Activated CD4-positive, alpha-beta T cell treated with anti-CD3 and anti-CD28 coated beads, Interleukin-2, amount 10 ng/mL, durations not matched to agents 24 days and 14 days (primary cell): ENCODE results near the gene SHANK3. TPM values are rescaled to one million over a fixed set of nuclear protein-coding genes. Genes with fewer than 3 reads are reported as not detected.

Experiments used
- DNase-seq: peaks from one replicate; pipeline ENCODE4 v3.0.0; 2022
- H3K27ac Mint-ChIP-seq: one replicate; pipeline ENCODE4 v1.8.0; 2022; ENCODE audit warnings: mild to moderate bottlenecking, mixed read lengths
- H3K27me3 Mint-ChIP-seq: one replicate; pipeline ENCODE4 v1.8.0; 2022; ENCODE audit warnings: mixed read lengths
- H3K36me3 Mint-ChIP-seq: one replicate; pipeline ENCODE4 v1.8.0; 2022; ENCODE audit warnings: low read depth, mild to moderate bottlenecking, mixed read lengths
- H3K4me1 Mint-ChIP-seq: one replicate; pipeline ENCODE4 v1.8.0; 2021; ENCODE audit warnings: mixed read lengths
- H3K4me3 Mint-ChIP-seq: one replicate; pipeline ENCODE4 v1.8.0; 2022; ENCODE audit warnings: mild to moderate bottlenecking, moderate library complexity, mixed read lengths
- H3K9me3 Mint-ChIP-seq: one replicate; pipeline ENCODE4 v1.8.0; 2021; ENCODE audit warnings: mixed read lengths
- intact Hi-C: fragments of 100-400 bp; cut with micrococcal nuclease; formaldehyde crosslinking; loops from one replicate; pipeline ENCODE4 v1.15.1; 2023
- total RNA-seq: library from RNA; stranded (reverse); gene quantifications from 2 replicates; pipeline ENCODE4 v1.2.3, GENCODE V29; 2022

The SHANK3 gene
- total RNA-seq, 1 donor from 2014 or later = 0.21 TPM

- H3K4me1 Mint-ChIP-seq = no peaks in the 10 kb centered on the region
- H3K9me3 Mint-ChIP-seq = peaks cover 6% of the 10 kb centered on the region
- H3K36me3 Mint-ChIP-seq = no peaks in the 10 kb centered on the region
- no peak overlapping the region for H3K27ac Mint-ChIP-seq
- H3K4me3 Mint-ChIP-seq = no peak overlapping the region
- peaks cover 20% of the 10 kb centered on the region for H3K27me3 Mint-ChIP-seq
- DNase-seq = no peak
- intact Hi-C loops = no loop called here
These were observed 5.6 kb downstream of the SHANK3 start for GRCh38 chr22:50678218-50678650.

- intact Hi-C loops = no loop called here
- no peaks in the 10 kb centered on the region for H3K4me1 Mint-ChIP-seq
- H3K27ac Mint-ChIP-seq = no peak overlapping the region
- H3K9me3 Mint-ChIP-seq = peaks cover 7% of the 10 kb centered on the region
- no peaks in the 10 kb centered on the region for H3K36me3 Mint-ChIP-seq
- peaks cover 16% of the 10 kb centered on the region for H3K27me3 Mint-ChIP-seq
- no peak overlapping the region for H3K4me3 Mint-ChIP-seq
- no peak for DNase-seq
These were observed 6.3 kb downstream of the SHANK3 start for GRCh38 chr22:50678651-50679521.

- H3K27me3 Mint-ChIP-seq = no peaks in the 10 kb centered on the region
- intact Hi-C loops = no loop called here
- H3K4me1 Mint-ChIP-seq = no peaks in the 10 kb centered on the region
- H3K36me3 Mint-ChIP-seq = no peaks in the 10 kb centered on the region
- DNase-seq = no peak
- no peak overlapping the region for H3K27ac Mint-ChIP-seq
- peaks cover 7% of the 10 kb centered on the region for H3K9me3 Mint-ChIP-seq
- no peak overlapping the region for H3K4me3 Mint-ChIP-seq
These were observed 10.7 kb downstream of the SHANK3 start for GRCh38 chr22:50683086-50683993.

- intact Hi-C loops = no loop called here
- H3K36me3 Mint-ChIP-seq = no peaks in the 10 kb centered on the region
- H3K27me3 Mint-ChIP-seq = no peaks in the 10 kb centered on the region
- no peak overlapping the region for H3K27ac Mint-ChIP-seq
- H3K4me1 Mint-ChIP-seq = no peaks in the 10 kb centered on the region
- no peak overlapping the region for H3K4me3 Mint-ChIP-seq
- DNase-seq = no peak
- H3K9me3 Mint-ChIP-seq = peaks cover 7% of the 10 kb centered on the region
These were observed 11.4 kb downstream of the SHANK3 start for GRCh38 chr22:50683994-50684371.

- H3K4me1 Mint-ChIP-seq = no peaks in the 10 kb centered on the region
- H3K27ac Mint-ChIP-seq = no peak overlapping the region
- peaks cover 1% of the 10 kb centered on the region for H3K27me3 Mint-ChIP-seq
- peaks cover 7% of the 10 kb centered on the region for H3K9me3 Mint-ChIP-seq
- no peak overlapping the region for H3K4me3 Mint-ChIP-seq
- no peaks in the 10 kb centered on the region for H3K36me3 Mint-ChIP-seq
- no peak for DNase-seq
- intact Hi-C loops = no loop called here
These were observed 11.9 kb downstream of the SHANK3 start for GRCh38 chr22:50684501-50684900.

- H3K27me3 Mint-ChIP-seq = peaks cover 5% of the 10 kb centered on the region
- no peaks in the 10 kb centered on the region for H3K36me3 Mint-ChIP-seq
- no peaks in the 10 kb centered on the region for H3K4me1 Mint-ChIP-seq
- intact Hi-C loops = no loop called here
- no peak overlapping the region for H3K27ac Mint-ChIP-seq
- no peak for DNase-seq
- peaks cover 7% of the 10 kb centered on the region for H3K9me3 Mint-ChIP-seq
- H3K4me3 Mint-ChIP-seq = no peak overlapping the region
These were observed 12.4 kb downstream of the SHANK3 start for GRCh38 chr22:50684986-50685385.

GRCh38 chr22:50686794-50687193 lies 14.2 kb downstream of the SHANK3 start:
- intact Hi-C loops = no loop called here
- H3K9me3 Mint-ChIP-seq = peaks cover 7% of the 10 kb centered on the region
- H3K27me3 Mint-ChIP-seq = peaks cover 14% of the 10 kb centered on the region
- DNase-seq = no peak
- no peak overlapping the region for H3K27ac Mint-ChIP-seq
- H3K36me3 Mint-ChIP-seq = no peaks in the 10 kb centered on the region
- peaks cover 5% of the 10 kb centered on the region for H3K4me1 Mint-ChIP-seq
- no peak overlapping the region for H3K4me3 Mint-ChIP-seq

- no peaks in the 10 kb centered on the region for H3K36me3 Mint-ChIP-seq
- peaks cover 5% of the 10 kb centered on the region for H3K9me3 Mint-ChIP-seq
- DNase-seq = no peak
- H3K27ac Mint-ChIP-seq = no peak overlapping the region
- no peak overlapping the region for H3K4me3 Mint-ChIP-seq
- peaks cover 17% of the 10 kb centered on the region for H3K27me3 Mint-ChIP-seq
- peaks cover 7% of the 10 kb centered on the region for H3K4me1 Mint-ChIP-seq
- intact Hi-C loops = no loop called here
These were observed 15.2 kb downstream of the SHANK3 start for GRCh38 chr22:50687829-50688228.

GRCh38 chr22:50688448-50688847 lies 15.8 kb downstream of the SHANK3 start:
- DNase-seq = no peak
- peaks cover 17% of the 10 kb centered on the region for H3K27me3 Mint-ChIP-seq
- H3K27ac Mint-ChIP-seq = no peak overlapping the region
- intact Hi-C loops = no loop called here
- H3K9me3 Mint-ChIP-seq = no peaks in the 10 kb centered on the region
- no peaks in the 10 kb centered on the region for H3K36me3 Mint-ChIP-seq
- peaks cover 7% of the 10 kb centered on the region for H3K4me1 Mint-ChIP-seq
- no peak overlapping the region for H3K4me3 Mint-ChIP-seq

- H3K4me3 Mint-ChIP-seq = no peak overlapping the region
- H3K27ac Mint-ChIP-seq = no peak overlapping the region
- peak; percentile 84 for DNase-seq
- H3K9me3 Mint-ChIP-seq = no peaks in the 10 kb centered on the region
- peaks cover 8% of the 10 kb centered on the region for H3K4me1 Mint-ChIP-seq
- no peaks in the 10 kb centered on the region for H3K36me3 Mint-ChIP-seq
- H3K27me3 Mint-ChIP-seq = peaks cover 19% of the 10 kb centered on the region
- intact Hi-C loops = loop anchor here (5.0 kb wide), 3 partner anchors 64 to 439 kb away; partner anchors contain the start of genes ARSA and HDAC10
These were observed 18.9 kb downstream of the SHANK3 start for GRCh38 chr22:50691521-50691920.

- Mint-ChIP-seq H3K36me3 (no peaks in the 10 kb centered on the region), H3K27me3 (peaks cover 19% of the 10 kb centered on the region), H3K27ac (no peak overlapping the region), H3K4me1 (peaks cover 8% of the 10 kb centered on the region), H3K9me3 (no peaks in the 10 kb centered on the region), H3K4me3 (no peak overlapping the region)
- no peak for DNase-seq
- intact Hi-C loops = loop anchor here (5.0 kb wide), 3 partner anchors 66 to 441 kb away; partner anchors contain the start of genes ARSA and HDAC10
These were observed 20.8 kb downstream of the SHANK3 start for GRCh38 chr22:50693462-50693861.

- H3K27ac Mint-ChIP-seq = no peak overlapping the region
- intact Hi-C loops = loop anchor here (5.0 kb wide), 3 partner anchors 67 to 442 kb away; partner anchors contain the start of genes ARSA and HDAC10
- H3K4me1 Mint-ChIP-seq = peaks cover 8% of the 10 kb centered on the region
- DNase-seq = no peak
- H3K4me3 Mint-ChIP-seq = no peak overlapping the region
- H3K27me3 Mint-ChIP-seq = peaks cover 19% of the 10 kb centered on the region
- H3K9me3 Mint-ChIP-seq = no peaks in the 10 kb centered on the region
- no peaks in the 10 kb centered on the region for H3K36me3 Mint-ChIP-seq
These were observed 21.5 kb downstream of the SHANK3 start for GRCh38 chr22:50694099-50694605.

GRCh38 chr22:50694766-50695420 lies 22.3 kb downstream of the SHANK3 start:
- no peak overlapping the region for H3K27ac Mint-ChIP-seq
- intact Hi-C loops = loop anchor here (5.0 kb wide), 3 partner anchors 68 to 443 kb away; partner anchors contain the start of genes ARSA and HDAC10
- H3K36me3 Mint-ChIP-seq = no peaks in the 10 kb centered on the region
- peaks cover 8% of the 10 kb centered on the region for H3K4me1 Mint-ChIP-seq
- H3K4me3 Mint-ChIP-seq = no peak overlapping the region
- H3K9me3 Mint-ChIP-seq = no peaks in the 10 kb centered on the region
- H3K27me3 Mint-ChIP-seq = peaks cover 14% of the 10 kb centered on the region
- DNase-seq = no peak
